HG02970 (cell line): ENCODE data around the gene LRCH1.

ENCODE experiments used
- ATAC-seq: cut with Tn5 transposase; IDR thresholded peaks from one replicate; pipeline ENCODE4 v1.9.1; 2021; ENCODE audit warnings: mild to moderate bottlenecking, moderate library complexity, moderate number of reproducible peaks; ENCODE audit not compliant: unreplicated experiment, low FRiP score

Gene LRCH1

GRCh38 chr13:46609726-46610125 lies 56.8 kb downstream of the LRCH1 start:
- no peak for ATAC-seq

GRCh38 chr13:46612267-46612666 lies 59.3 kb downstream of the LRCH1 start:
- ATAC-seq: no peak

GRCh38 chr13:46613409-46614049 lies 60.6 kb downstream of the LRCH1 start:
- no peak for ATAC-seq

- no peak for ATAC-seq
Observed at GRCh38 chr13:46614582-46614981, 61.6 kb downstream of the LRCH1 start.

- ATAC-seq: no peak
Observed at GRCh38 chr13:46615888-46616531, 63.0 kb downstream of the LRCH1 start.

GRCh38 chr13:46617229-46617721 lies 64.3 kb downstream of the LRCH1 start:
- ATAC-seq: no peak

- no peak for ATAC-seq
Observed at GRCh38 chr13:46617885-46618284, 64.9 kb downstream of the LRCH1 start.

- ATAC-seq: no peak
Observed at GRCh38 chr13:46618694-46619254, 65.8 kb downstream of the LRCH1 start.

- no peak for ATAC-seq
Observed at GRCh38 chr13:46620029-46620428, 67.1 kb downstream of the LRCH1 start.

GRCh38 chr13:46620471-46620870 lies 67.5 kb downstream of the LRCH1 start:
- no peak for ATAC-seq

- ATAC-seq: no peak
Observed at GRCh38 chr13:46621133-46621532, 68.2 kb downstream of the LRCH1 start.

GRCh38 chr13:46621792-46622629 lies 69.0 kb downstream of the LRCH1 start:
- no peak for ATAC-seq

- ATAC-seq: no peak
Observed at GRCh38 chr13:46622630-46623256, 69.8 kb downstream of the LRCH1 start.

- no peak for ATAC-seq
Observed at GRCh38 chr13:46624353-46624752, 71.4 kb downstream of the LRCH1 start.

GRCh38 chr13:46624821-46625220 lies 71.9 kb downstream of the LRCH1 start:
- no peak for ATAC-seq

- ATAC-seq: no peak
Observed at GRCh38 chr13:46627462-46627861, 74.5 kb downstream of the LRCH1 start.

- no peak for ATAC-seq
Observed at GRCh38 chr13:46628622-46629365, 75.8 kb downstream of the LRCH1 start.

GRCh38 chr13:46629811-46630413 lies 76.9 kb downstream of the LRCH1 start:
- ATAC-seq: no peak

GRCh38 chr13:46630431-46631178 lies 77.6 kb downstream of the LRCH1 start:
- no peak for ATAC-seq
